CD4-positive, alpha-beta T cell (primary cell): ENCODE measurements around the gene PPP2R2C. TPM values are rescaled to one million over a fixed set of nuclear protein-coding genes. Genes with fewer than 3 reads are reported as not detected.

Experiments
- ATAC-seq: fragments of 200-7000 bp; cut with Tn5 transposase; one replicate; pipeline ENCODE4 v1.10.0; 2022; ENCODE audit warnings: mild to moderate bottlenecking; ENCODE audit not compliant: poor library complexity
- CTCF ChIA-PET: fragments of 350-600 bp; sonication (Branson Sonifier 250); formaldehyde crosslinking; loops from one replicate; lab custom pipeline; 2021; ENCODE audit warnings: antibody characterized with exemption, inconsistent platforms; lab: Charles Lee
- POLR2A ChIA-PET: fragments of 350-600 bp; sonication (Branson Sonifier 250); formaldehyde crosslinking; loops from one replicate; lab custom pipeline; 2021; ENCODE audit warnings: antibody characterized with exemption, inconsistent platforms; lab: Charles Lee
- DNase-seq, 14 experiments: peaks; one replicate each; pipeline ENCODE4 v3.0.0-alpha.2; 2013 to 2020; ENCODE audit warnings: mixed read lengths in 2 of 14
- H3K27ac ChIP-seq, 2 donors: one replicate each; pipeline versions ENCODE4 v1.5.1 to v1.7.0; 2013; ENCODE audit warnings: low read length in 2 of 2, low read depth in 1 of 2, mild to moderate bottlenecking in 1 of 2
- H3K27me3 ChIP-seq, 2 experiments: 1 replicate in 1 of 2; 2 replicates in 1 of 2; pipeline versions ENCODE4 v1.6.1 to v1.7.0; 2013; ENCODE audit warnings: low read length in 2 of 2, control low read depth in 1 of 2, mild to moderate bottlenecking in 1 of 2, moderate library complexity in 1 of 2; ENCODE audit not compliant: insufficient read depth in 2 of 2, control insufficient read depth in 1 of 2
- H3K36me3 ChIP-seq: one replicate; pipeline ENCODE4 v1.6.1; 2013; ENCODE audit warnings: low read length, control low read depth; ENCODE audit not compliant: insufficient read depth
- H3K4me1 ChIP-seq: one replicate; pipeline ENCODE4 v1.6.1; 2013; ENCODE audit warnings: low read length, control low read depth; ENCODE audit not compliant: insufficient read depth
- H3K4me3 ChIP-seq: one replicate; pipeline ENCODE4 v1.5.1; 2013; ENCODE audit warnings: mild to moderate bottlenecking, low read length, moderate library complexity
- H3K9me3 ChIP-seq, 2 experiments: 1 replicate in 1 of 2; 2 replicates in 1 of 2; pipeline versions ENCODE4 v1.6.1 to v1.7.0; 2013; ENCODE audit warnings: low read length in 2 of 2, mild to moderate bottlenecking in 2 of 2, control low read depth in 1 of 2, moderate library complexity in 1 of 2; ENCODE audit not compliant: control insufficient read depth in 1 of 2, insufficient read depth in 1 of 2
- H3K27ac Mint-ChIP-seq: one replicate; pipeline ENCODE4 v1.8.0; 2020; ENCODE audit warnings: mixed read lengths
- H3K27me3 Mint-ChIP-seq: one replicate; pipeline ENCODE4 v1.8.0; 2021; ENCODE audit warnings: mixed read lengths
- H3K36me3 Mint-ChIP-seq: one replicate; pipeline ENCODE4 v1.8.0; 2021; ENCODE audit warnings: low read depth, mixed read lengths
- H3K4me1 Mint-ChIP-seq: one replicate; pipeline ENCODE4 v1.8.0; 2021; ENCODE audit warnings: low read depth, mixed read lengths
- H3K4me3 Mint-ChIP-seq: one replicate; pipeline ENCODE4 v1.8.0; 2020; ENCODE audit warnings: mild to moderate bottlenecking, mixed read lengths
- H3K9me3 Mint-ChIP-seq: one replicate; pipeline ENCODE4 v1.8.0; 2020; ENCODE audit warnings: mixed read lengths
- intact Hi-C, 2 experiments: fragments of 100-400 bp; cut with DNase I in 1 of 2; cut with micrococcal nuclease in 1 of 2; formaldehyde crosslinking; loops; one replicate each; pipeline versions ENCODE4 v1.15.1 to v1.9.0; 2023 to 2025; cut with DNase I, micrococcal nuclease
- total RNA-seq, 174 experiments: library from RNA in 2 of 174; stranded (reverse) in 2 of 174; gene quantifications; one replicate each; pipeline ENCODE4 v1.2.3 and lab custom pipeline; 2021 to 2026
- TF ChIP-seq, protein P1 (sequence below): fragments of 200-600 bp; IDR thresholded peaks from one replicate; pipeline ENCODE4 v1.8.0; 2022; ENCODE audit warnings: antibody characterized with exemption, mild to moderate bottlenecking

PPP2R2C gene
- total RNA-seq, 2 experiments from 2014 or later: not detected

DNA sequence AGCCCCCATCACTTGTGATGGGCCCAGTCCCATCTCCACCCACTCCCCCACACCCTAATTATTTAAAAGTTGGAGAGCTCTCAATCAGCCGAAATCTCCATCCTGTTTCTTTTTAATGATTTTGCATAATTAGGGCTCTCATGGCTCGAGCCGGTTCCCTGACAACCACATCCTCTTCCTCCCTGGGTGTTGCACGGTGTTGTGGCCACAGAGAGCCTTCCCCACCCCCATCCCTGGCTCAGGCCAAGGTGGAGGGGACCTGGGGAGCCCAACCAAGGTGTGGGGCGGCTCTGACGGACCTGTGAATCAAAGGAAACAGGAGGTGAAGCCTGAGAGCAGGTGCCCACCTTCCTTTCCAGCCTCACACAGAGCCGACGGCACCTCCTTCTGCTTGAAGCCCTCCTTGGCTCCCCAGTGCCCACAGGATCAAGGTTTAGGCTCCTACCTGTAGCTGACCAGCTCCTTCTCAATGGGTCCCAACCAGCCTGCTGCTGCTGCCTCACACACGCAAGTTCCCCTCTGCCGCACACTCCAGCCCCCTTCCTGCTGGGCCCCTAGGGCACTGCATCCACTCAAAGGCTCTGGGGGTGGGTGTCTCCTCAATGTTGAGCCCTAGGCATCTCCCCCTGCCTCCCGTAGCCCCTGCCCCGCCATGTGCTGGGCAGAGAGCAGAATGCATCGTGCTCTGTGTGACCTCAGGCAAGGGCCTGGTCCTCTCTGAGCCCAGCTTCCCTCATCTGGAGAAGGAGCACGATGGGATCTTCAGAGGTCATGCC lies 134.1 kb downstream of the PPP2R2C start:
- peaks cover 24% of the 10 kb centered on the region for H3K4me1 ChIP-seq
- CTCF ChIA-PET: interaction anchor here (1.4 kb wide), 1 partner anchor 11 kb away, joined by 4 read pairs; no protein-coding TSS in a partner anchor
- DNase-seq: peak in 3 of 14 experiments; percentile 9 to 72 (median 13)
- H3K27ac ChIP-seq: no peak overlapping the region
- peak overlapping the region; percentile 19 for H3K4me3 ChIP-seq
- Mint-ChIP-seq H3K36me3 (no peaks in the 10 kb centered on the region), H3K4me1 (peaks cover 19% of the 10 kb centered on the region), H3K9me3 (no peaks in the 10 kb centered on the region), H3K4me3 (no peak overlapping the region), H3K27ac (no peak overlapping the region), H3K27me3 (peaks cover 47% of the 10 kb centered on the region)
- peaks cover 7 to 15% of the 10 kb centered on the region in 2 experiments for H3K9me3 ChIP-seq
- H3K27me3 ChIP-seq: peaks cover 8 to 11% of the 10 kb centered on the region in 2 experiments
- intact Hi-C loops: no loop called here
- H3K36me3 ChIP-seq: no peaks in the 10 kb centered on the region
- TF ChIP-seq, protein P1, sequence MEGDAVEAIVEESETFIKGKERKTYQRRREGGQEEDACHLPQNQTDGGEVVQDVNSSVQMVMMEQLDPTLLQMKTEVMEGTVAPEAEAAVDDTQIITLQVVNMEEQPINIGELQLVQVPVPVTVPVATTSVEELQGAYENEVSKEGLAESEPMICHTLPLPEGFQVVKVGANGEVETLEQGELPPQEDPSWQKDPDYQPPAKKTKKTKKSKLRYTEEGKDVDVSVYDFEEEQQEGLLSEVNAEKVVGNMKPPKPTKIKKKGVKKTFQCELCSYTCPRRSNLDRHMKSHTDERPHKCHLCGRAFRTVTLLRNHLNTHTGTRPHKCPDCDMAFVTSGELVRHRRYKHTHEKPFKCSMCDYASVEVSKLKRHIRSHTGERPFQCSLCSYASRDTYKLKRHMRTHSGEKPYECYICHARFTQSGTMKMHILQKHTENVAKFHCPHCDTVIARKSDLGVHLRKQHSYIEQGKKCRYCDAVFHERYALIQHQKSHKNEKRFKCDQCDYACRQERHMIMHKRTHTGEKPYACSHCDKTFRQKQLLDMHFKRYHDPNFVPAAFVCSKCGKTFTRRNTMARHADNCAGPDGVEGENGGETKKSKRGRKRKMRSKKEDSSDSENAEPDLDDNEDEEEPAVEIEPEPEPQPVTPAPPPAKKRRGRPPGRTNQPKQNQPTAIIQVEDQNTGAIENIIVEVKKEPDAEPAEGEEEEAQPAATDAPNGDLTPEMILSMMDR: no peak
- POLR2A ChIA-PET: no interaction called here
- ATAC-seq: no peak

DNA sequence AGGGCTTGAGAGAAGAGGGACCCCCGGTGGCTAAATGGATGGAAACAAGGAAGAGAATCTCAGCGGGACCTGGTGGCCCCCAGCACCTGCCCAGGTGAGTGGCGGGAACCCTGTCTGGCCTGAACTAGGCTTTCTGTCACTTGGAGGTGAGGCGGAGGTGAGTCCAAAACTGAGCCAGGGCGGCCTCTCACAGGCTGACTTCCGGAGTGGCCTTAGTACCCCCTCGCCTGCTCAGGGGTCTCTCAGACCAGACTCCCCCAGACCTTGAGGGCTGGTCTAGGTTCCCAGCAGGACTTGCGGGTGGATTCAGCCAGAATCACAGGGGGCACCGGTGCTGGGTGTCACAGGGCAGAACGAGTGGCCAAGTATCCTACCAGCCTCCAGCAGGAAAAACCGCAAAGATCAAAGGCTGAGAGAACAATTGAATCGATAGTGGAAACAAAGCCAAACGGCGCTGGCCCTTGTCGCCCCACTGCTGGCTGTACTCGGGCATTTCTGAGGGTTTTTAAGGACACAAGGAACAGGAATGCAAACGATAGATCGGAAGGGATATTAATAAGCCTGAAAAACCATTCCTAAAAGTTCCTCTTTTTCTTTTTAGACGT lies 135.0 kb downstream of the PPP2R2C start:
- ChIA-PET POLR2A (no interaction called here), CTCF (no interaction called here)
- peaks cover 19% of the 10 kb centered on the region for H3K4me1 Mint-ChIP-seq
- peaks cover 24% of the 10 kb centered on the region for H3K4me1 ChIP-seq
- no peak overlapping the region for H3K27ac Mint-ChIP-seq
- no peaks in the 10 kb centered on the region for H3K9me3 Mint-ChIP-seq
- peaks cover 55% of the 10 kb centered on the region for H3K27me3 Mint-ChIP-seq
- ATAC-seq (no peak), DNase-seq (no peak)
- intact Hi-C loops: no loop called here
- H3K27me3 ChIP-seq: peaks cover 8 to 11% of the 10 kb centered on the region in 2 experiments
- no peak overlapping the region for H3K27ac ChIP-seq
- H3K4me3 ChIP-seq: peak overlapping the region; percentile 19
- peaks cover 7 to 17% of the 10 kb centered on the region in 2 experiments for H3K9me3 ChIP-seq
- no peaks in the 10 kb centered on the region for H3K36me3 ChIP-seq
- TF ChIP-seq, protein P1: no peak
- H3K4me3 Mint-ChIP-seq: no peak overlapping the region
- no peaks in the 10 kb centered on the region for H3K36me3 Mint-ChIP-seq

DNA sequence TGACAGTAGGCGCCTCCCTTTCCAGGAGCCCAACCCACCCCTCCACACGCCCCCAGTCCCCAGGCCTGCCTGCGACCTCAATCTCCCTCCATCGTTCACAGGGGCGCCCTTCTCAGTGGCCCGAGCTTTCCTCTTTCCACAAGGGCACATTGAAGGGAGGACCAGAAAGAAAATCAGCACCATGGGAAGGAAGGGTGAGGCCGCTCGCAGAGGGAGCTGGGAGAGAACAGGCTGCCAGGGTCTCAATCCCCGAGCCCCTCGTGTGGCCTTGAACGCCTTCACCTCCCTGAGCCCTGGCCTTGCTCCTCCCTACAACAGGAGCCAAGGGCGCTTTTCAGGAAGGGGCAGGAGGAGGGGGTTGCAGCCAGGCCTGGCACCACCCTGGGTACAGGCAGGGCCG lies 136.2 kb downstream of the PPP2R2C start:
- Mint-ChIP-seq H3K4me1 (peaks cover 19% of the 10 kb centered on the region), H3K9me3 (no peaks in the 10 kb centered on the region), H3K27me3 (peaks cover 59% of the 10 kb centered on the region), H3K4me3 (no peak overlapping the region), H3K36me3 (no peaks in the 10 kb centered on the region), H3K27ac (no peak overlapping the region)
- no peak overlapping the region for H3K4me3 ChIP-seq
- ChIA-PET CTCF (interaction anchor here (1.0 kb wide), 1 partner anchor 9 kb away, joined by 3 read pairs; no protein-coding TSS in a partner anchor), POLR2A (interaction anchor here (0.6 kb wide), 1 partner anchor 25 kb away, joined by 4 read pairs; no protein-coding TSS in a partner anchor)
- TF ChIP-seq, protein P1: no peak
- H3K4me1 ChIP-seq: peaks cover 31% of the 10 kb centered on the region
- intact Hi-C loops: no loop called here
- peaks cover 8 to 11% of the 10 kb centered on the region in 2 experiments for H3K27me3 ChIP-seq
- DNase-seq (no peak), ATAC-seq (no peak)
- no peaks in the 10 kb centered on the region for H3K36me3 ChIP-seq
- H3K9me3 ChIP-seq: peaks cover 7 to 27% of the 10 kb centered on the region in 2 experiments
- no peak overlapping the region for H3K27ac ChIP-seq
